HepG2 (cell line): ENCODE measurements around the gene KSR1. TPM values are rescaled to one million over a fixed set of nuclear protein-coding genes. Genes with fewer than 3 reads are reported as not detected.

Experiments used
- ATAC-seq: fragments of 200-7000 bp; cut with Tn5 transposase; 3 replicates; pipeline ENCODE4 v1.9.1; 2020; ENCODE audit warnings: mild to moderate bottlenecking, moderate library complexity
- BruUV-seq: library from RNA; stranded (reverse); fragments of 400-500 nt; replicated peaks from 2 replicates; lab custom pipeline; 2021; lab: Mats Ljungman, UMichigan
- CTCF ChIA-PET: fragments of 300-600 bp; formaldehyde crosslinking; extraction: SDS; loops from one replicate; lab custom pipeline; 2021; ENCODE audit warnings: low total read pairs, inconsistent platforms, low intra/inter-chr PET ratio; lab: Yijun Ruan, JAX
- POLR2A ChIA-PET: fragments of 350-600 bp; sonication (Branson Sonifier 250); formaldehyde crosslinking; loops from one replicate; lab custom pipeline; 2020; ENCODE audit warnings: antibody characterized with exemption, inconsistent platforms; lab: Yijun Ruan, JAX
- DNase-seq: peaks from one replicate; pipeline ENCODE4 v3.0.0-alpha.2; 2015; ENCODE audit warnings: low spot score
- FAIRE-seq: peaks from 3 replicates; lab custom pipeline; 2011; peaks lifted over from hg19 to GRCh38; lab: Jason Lieb, UNC
- H2AFZ ChIP-seq: one replicate; pipeline ENCODE4 v1.6.1; 2011; ENCODE audit warnings: low read length, inconsistent platforms
- H3K27ac ChIP-seq: fragments of 300-600 bp; 3 replicates; pipeline ENCODE4 v1.8.0; 2011; ENCODE audit warnings: mixed run types, mild to moderate bottlenecking, mixed read lengths, low read length, inconsistent platforms; ENCODE audit not compliant: insufficient read depth; ENCODE audit errors: extremely low read length
- H3K27me3 ChIP-seq, 2 experiments: fragments of 200-600 bp in 1 of 2; 2 replicates in 1 of 2; 3 replicates in 1 of 2; pipeline versions ENCODE4 v1.6.0 to v1.8.0; 2011; ENCODE audit warnings: low read length in 2 of 2, mild to moderate bottlenecking in 2 of 2, moderate library complexity in 2 of 2, inconsistent platforms in 1 of 2; ENCODE audit not compliant: insufficient read depth in 2 of 2, control insufficient read depth in 1 of 2
- H3K36me3 ChIP-seq, 2 experiments: fragments of 200-600 bp in 1 of 2; replicated peaks in 1 of 2; 2 replicates in 1 of 2; 3 replicates in 1 of 2; pipeline versions ENCODE4 v1.5.1 to v1.8.0; 2011; ENCODE audit warnings: low read length in 2 of 2, inconsistent platforms in 1 of 2; ENCODE audit not compliant: insufficient read depth in 2 of 2, control insufficient read depth in 1 of 2
- H3K4me1 ChIP-seq: 2 replicates; pipeline ENCODE4 v1.5.1; 2012; ENCODE audit warnings: low read length, inconsistent platforms; ENCODE audit not compliant: insufficient read depth
- H3K4me2 ChIP-seq: 2 replicates; pipeline ENCODE4 v1.6.0; 2011; ENCODE audit warnings: low read depth, low read length, inconsistent platforms
- H3K4me3 ChIP-seq, 3 experiments: fragments of 200-600 bp in 1 of 3; sonication (generic), shearing (Covaris generic) in 1 of 3; replicated peaks in 1 of 3; 2 replicates each; pipeline ENCODE4 v1.5.1; 2011 to 2016; ENCODE audit warnings: low read length in 3 of 3, inconsistent platforms in 2 of 3, low read depth in 2 of 3, mild to moderate bottlenecking in 2 of 3, control low read depth in 1 of 3, mixed read lengths in 1 of 3; ENCODE audit not compliant: insufficient read depth in 1 of 3
- H3K79me2 ChIP-seq: one replicate; pipeline ENCODE4 v1.6.1; 2011; ENCODE audit warnings: low read length, inconsistent platforms; ENCODE audit not compliant: insufficient read depth
- H3K9ac ChIP-seq: 2 replicates; pipeline ENCODE4 v1.6.0; 2011; ENCODE audit warnings: mild to moderate bottlenecking, low read depth, low read length, inconsistent platforms; ENCODE audit not compliant: insufficient read depth
- H3K9me3 ChIP-seq: 2 replicates; pipeline ENCODE4 v1.5.1; 2012; ENCODE audit warnings: mild to moderate bottlenecking, low read length
- H4K20me1 ChIP-seq: 2 replicates; pipeline ENCODE4 v1.6.0; 2011; ENCODE audit warnings: inconsistent platforms, mild to moderate bottlenecking, low read length, moderate library complexity; ENCODE audit not compliant: insufficient read depth
- CSRNP2 ChIP-seq: sonication (generic); formaldehyde crosslinking; conservative IDR thresholded peaks from 2 replicates; pipeline ENCODE4 v1.8.0; 2022; ENCODE audit warnings: low read depth, missing genetic modification reagents
- ETS1 ChIP-seq: sonication (generic); formaldehyde crosslinking; IDR thresholded peaks from 2 replicates; pipeline ENCODE4 v1.4.0; 2020; ENCODE audit warnings: missing genetic modification reagents
- IRF9 ChIP-seq: sonication (generic); formaldehyde crosslinking; IDR thresholded peaks from 2 replicates; pipeline ENCODE4 v1.8.0; 2022; ENCODE audit warnings: missing genetic modification reagents, mild to moderate bottlenecking, borderline replicate concordance
- ZFP62 ChIP-seq: sonication (generic); formaldehyde crosslinking; IDR thresholded peaks from 2 replicates; pipeline ENCODE4 v1.4.0; 2020; ENCODE audit warnings: missing genetic modification reagents
- ZNF468 ChIP-seq: sonication (generic); formaldehyde crosslinking; IDR thresholded peaks from 2 replicates; pipeline ENCODE4 v1.8.0; 2022; ENCODE audit warnings: mild to moderate bottlenecking, moderate library complexity, missing genetic modification reagents
- WGBS: methylation state at CpG from one replicate; pipeline ENCODE4 v1.1.6; 2017; ENCODE audit warnings: low lambda C conversion rate; 5-methylcytosine and 5-hydroxymethylcytosine counted together
- in situ Hi-C: cut with HindIII; loops from 2 replicates; pipeline ENCODE4 v1.10.0; 2017; ENCODE audit warnings: low pct_unique_long_range_greater_than_20kb; ENCODE audit not compliant: extremely low pct_ligation_motif_present
- intact Hi-C: fragments of 100-400 bp; cut with micrococcal nuclease; formaldehyde crosslinking; loops from one replicate; pipeline ENCODE4 v1.10.0; 2022; ENCODE audit not compliant: unreplicated experiment
- polyA plus RNA-seq, 8 experiments: library from polyadenylated mRNA; depleted of rRNA in 3 of 8; stranded (reverse) in 7 of 8; unstranded in 1 of 8; fragments of >200 nt; fragmentation: Illumina TruSeq in 4 of 8; extraction: Trizol in 4 of 8; gene quantifications; 2 replicates each; pipeline versions ENCODE4 v1.2.1 to v1.2.3, GENCODE V29; 2011 to 2016; ENCODE audit warnings: low read depth in 4 of 8, missing spikeins in 1 of 8, mixed read lengths in 1 of 8; ENCODE audit not compliant: insufficient read depth in 1 of 8
- total RNA-seq, 5 experiments: library from RNA; depleted of rRNA; stranded (reverse); fragments of >200 nt; fragmentation: Illumina TruSeq; extraction: Trizol; gene quantifications; 2 replicates each; pipeline ENCODE4 v1.2.3, GENCODE V29; 2016; ENCODE audit warnings: low read depth in 1 of 5

KSR1 gene
- total and polyA plus RNA-seq, 2 of the 13 experiments (the other 11 are each of a cell fraction or from before 2014, with no cell fraction given), result 10.1 to 16.6 TPM

DNA sequence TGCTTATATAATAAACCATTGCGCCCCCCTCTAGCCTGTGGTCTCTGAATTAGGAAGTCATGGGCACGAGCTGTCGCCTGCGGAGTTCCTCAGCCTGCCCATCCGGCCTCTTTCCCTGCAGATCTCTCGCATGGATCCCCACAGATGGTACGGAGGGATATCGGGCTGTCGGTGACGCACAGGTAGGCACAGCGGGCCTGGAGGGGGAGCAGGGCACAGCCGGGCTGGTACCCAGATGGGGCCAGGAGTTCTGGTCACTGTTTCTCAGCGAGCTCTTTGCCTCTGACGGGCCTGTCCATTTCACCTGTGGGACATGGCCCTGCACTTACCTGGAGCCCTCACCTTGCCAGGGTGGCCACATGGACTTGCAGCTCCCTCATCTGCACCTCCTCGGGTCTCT is 132.1 kb downstream of the KSR1 start (continued):
- no peak for TF ChIP-seq ZFP62 (CRISPR knock-in tag)
- no peak for TF ChIP-seq IRF9 (CRISPR knock-in tag)

DNA sequence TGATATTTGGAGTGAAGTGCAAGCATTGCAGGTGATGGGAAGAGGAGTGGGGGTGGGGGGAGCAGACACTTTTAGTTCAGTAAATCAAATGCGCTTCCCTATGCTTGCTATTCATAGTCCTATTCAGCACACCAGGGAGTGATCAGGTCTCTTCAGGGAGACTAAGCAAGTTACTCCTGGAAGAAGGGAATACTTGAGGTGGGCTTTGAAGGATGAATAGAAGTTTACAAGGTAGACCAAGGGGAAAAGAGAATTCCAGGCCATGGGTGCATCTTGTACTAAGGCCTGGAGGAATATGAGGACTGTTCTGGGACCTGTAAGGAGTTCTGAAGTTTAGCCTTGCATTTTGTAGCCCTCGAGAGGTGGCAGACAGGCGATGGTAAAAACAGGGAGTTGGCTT is 134.6 kb downstream of the KSR1 start:
- no peaks in the 10 kb centered on the region for H3K9me3 ChIP-seq
- no peaks in the 10 kb centered on the region for H4K20me1 ChIP-seq
- H3K27me3 ChIP-seq, result no peaks in the 10 kb centered on the region
- WGBS, result 98% methylated on average over 3 of the region's 3 CpGs
- H3K9ac ChIP-seq, result no peak overlapping the region
- CTCF ChIA-PET, result no interaction called here
- no peak overlapping the region for H3K4me2 ChIP-seq
- no peaks in the 10 kb centered on the region for H3K79me2 ChIP-seq
- BruUV-seq, result no TSS peak
- H3K4me3 ChIP-seq, result no peak overlapping the region
- POLR2A ChIA-PET, result no interaction called here
- no peak overlapping the region for H2AFZ ChIP-seq
- DNase-seq (no peak), ATAC-seq (no peak), FAIRE-seq (no peak)
- in situ Hi-C loops, result loop anchor here (10.0 kb wide), 3 partner anchors 56 to 356 kb away; no protein-coding TSS in a partner anchor
- no peaks in the 10 kb centered on the region for H3K4me1 ChIP-seq
- no peak overlapping the region for H3K27ac ChIP-seq
- peaks cover 9 to 66% of the 10 kb centered on the region in 2 experiments for H3K36me3 ChIP-seq
- no peak for TF ChIP-seq ETS1 (CRISPR knock-in tag)
- no peak for TF ChIP-seq CSRNP2 (CRISPR knock-in tag)
- no peak for TF ChIP-seq ZNF468 (CRISPR knock-in tag)
- intact Hi-C loops, result no loop called here
